ENCODE data around the gene NCKIPSD.

DNA sequence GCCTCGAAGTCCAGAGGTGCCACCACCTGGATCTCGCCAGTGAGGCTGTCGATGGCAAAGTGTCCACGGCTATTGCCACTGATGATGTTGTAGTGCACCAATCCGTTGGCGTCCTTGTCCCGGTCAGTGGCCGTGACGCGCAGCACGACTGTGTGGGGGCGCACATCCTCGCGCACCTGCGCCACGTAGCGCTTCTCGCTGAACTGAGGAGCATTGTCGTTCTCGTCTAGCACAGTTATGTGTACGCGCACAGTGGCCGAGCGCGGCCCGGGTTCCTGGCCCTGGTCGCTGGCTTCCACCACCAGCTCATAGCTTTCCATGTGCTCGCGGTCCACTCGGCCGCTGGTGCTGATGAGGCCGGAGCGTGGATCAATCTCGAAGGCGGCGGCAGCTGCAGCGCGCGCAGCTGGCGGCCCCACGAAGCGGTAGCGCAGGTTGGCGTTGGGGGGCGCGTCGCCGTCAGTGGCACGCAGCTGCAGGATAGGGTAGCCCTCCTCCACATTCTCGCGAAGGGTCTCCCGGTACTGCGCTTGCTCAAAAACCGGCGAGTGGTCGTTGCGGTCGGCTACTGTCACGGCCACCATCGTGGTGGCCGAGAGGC, 24.8 kb downstream of the NCKIPSD start:
- TF ChIP-seq, protein P1, sequence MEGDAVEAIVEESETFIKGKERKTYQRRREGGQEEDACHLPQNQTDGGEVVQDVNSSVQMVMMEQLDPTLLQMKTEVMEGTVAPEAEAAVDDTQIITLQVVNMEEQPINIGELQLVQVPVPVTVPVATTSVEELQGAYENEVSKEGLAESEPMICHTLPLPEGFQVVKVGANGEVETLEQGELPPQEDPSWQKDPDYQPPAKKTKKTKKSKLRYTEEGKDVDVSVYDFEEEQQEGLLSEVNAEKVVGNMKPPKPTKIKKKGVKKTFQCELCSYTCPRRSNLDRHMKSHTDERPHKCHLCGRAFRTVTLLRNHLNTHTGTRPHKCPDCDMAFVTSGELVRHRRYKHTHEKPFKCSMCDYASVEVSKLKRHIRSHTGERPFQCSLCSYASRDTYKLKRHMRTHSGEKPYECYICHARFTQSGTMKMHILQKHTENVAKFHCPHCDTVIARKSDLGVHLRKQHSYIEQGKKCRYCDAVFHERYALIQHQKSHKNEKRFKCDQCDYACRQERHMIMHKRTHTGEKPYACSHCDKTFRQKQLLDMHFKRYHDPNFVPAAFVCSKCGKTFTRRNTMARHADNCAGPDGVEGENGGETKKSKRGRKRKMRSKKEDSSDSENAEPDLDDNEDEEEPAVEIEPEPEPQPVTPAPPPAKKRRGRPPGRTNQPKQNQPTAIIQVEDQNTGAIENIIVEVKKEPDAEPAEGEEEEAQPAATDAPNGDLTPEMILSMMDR (IDR thresholded peaks at IDR 0.05 in 4 of 5, conservative IDR thresholded peaks at IDR 0.05 in 1 of 5) = no peak
- no peak for TF ChIP-seq POLR2A (IDR thresholded peaks at IDR 0.05)
